HG03460 (cell line): ENCODE data around the gene EME1.
"Not testable (repeated sequence)": the region's sequence is repeated elsewhere in the genome, so short reads cannot be mapped to it uniquely, and the experiment has no call there.

Experiments used
- ATAC-seq: cut with Tn5 transposase; IDR thresholded peaks from one replicate; pipeline ENCODE4 v1.9.1; 2021; ENCODE audit not compliant: unreplicated experiment

Gene EME1

GRCh38 chr17:50424996-50425681 is 52.1 kb downstream of the EME1 start:
- ATAC-seq = no peak

GRCh38 chr17:50425682-50426471 is 52.8 kb downstream of the EME1 start, which contains the start of gene ACSF2:
Gene ACSF2 (plus strand): TSS chr17:50426218. CDS start chr17:50426262, 44 bp downstream.
- no peak for ATAC-seq

DNA sequence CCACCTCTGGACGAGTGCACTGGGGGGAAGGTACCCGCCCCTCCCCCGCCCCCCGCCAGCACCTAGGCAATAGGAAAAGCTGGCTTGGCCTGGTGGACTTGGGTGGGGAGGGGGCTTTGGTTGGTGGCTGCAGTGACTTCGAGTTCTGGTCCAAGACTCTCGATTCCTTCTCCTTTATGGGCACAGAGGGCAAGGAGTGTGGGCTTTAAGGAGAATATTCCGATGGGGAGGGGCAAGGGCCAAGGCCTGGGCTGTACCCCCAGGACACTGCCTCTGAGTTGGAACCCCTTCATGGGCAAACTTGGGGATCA is 53.4 kb downstream of the EME1 start:
- no peak for ATAC-seq

- no peak for ATAC-seq
Measured at GRCh38 chr17:50426814-50427787, 54.1 kb downstream of the EME1 start.

- ATAC-seq = not testable (repeated sequence)
Measured at GRCh38 chr17:50428126-50428525, 55.1 kb downstream of the EME1 start.

- ATAC-seq = no peak
Measured at GRCh38 chr17:50428831-50429424, 55.9 kb downstream of the EME1 start.

GRCh38 chr17:50429793-50430192 is 56.8 kb downstream of the EME1 start:
- no peak for ATAC-seq
